Astrocyte of the cerebellum (primary cell): Measurements from ENCODE around the gene CROCC.
"Not testable (repeated sequence)": the region's sequence is repeated elsewhere in the genome, so short reads cannot be mapped to it uniquely, and the experiment has no call there.

Source experiments
- DNase-seq: peaks from one replicate; pipeline ENCODE4 v3.0.0-alpha.2; 2011; ENCODE audit warnings: low read depth
- H3K4me3 ChIP-seq: 2 replicates; pipeline ENCODE4 v1.5.1; 2011; ENCODE audit warnings: mild to moderate bottlenecking, low read depth, low read length, moderate library complexity
- CTCF ChIP-seq: IDR thresholded peaks from 2 replicates; pipeline ENCODE4 v1.5.1; 2012; ENCODE audit warnings: low read length, low read depth, moderate library complexity, mild to moderate bottlenecking; ENCODE audit errors: missing control alignments
- in situ Hi-C: cut with HindIII; loops from 2 replicates; pipeline ENCODE4 v1.10.0; 2017; ENCODE audit warnings: low sequenced_read_pairs

The CROCC gene

DNA sequence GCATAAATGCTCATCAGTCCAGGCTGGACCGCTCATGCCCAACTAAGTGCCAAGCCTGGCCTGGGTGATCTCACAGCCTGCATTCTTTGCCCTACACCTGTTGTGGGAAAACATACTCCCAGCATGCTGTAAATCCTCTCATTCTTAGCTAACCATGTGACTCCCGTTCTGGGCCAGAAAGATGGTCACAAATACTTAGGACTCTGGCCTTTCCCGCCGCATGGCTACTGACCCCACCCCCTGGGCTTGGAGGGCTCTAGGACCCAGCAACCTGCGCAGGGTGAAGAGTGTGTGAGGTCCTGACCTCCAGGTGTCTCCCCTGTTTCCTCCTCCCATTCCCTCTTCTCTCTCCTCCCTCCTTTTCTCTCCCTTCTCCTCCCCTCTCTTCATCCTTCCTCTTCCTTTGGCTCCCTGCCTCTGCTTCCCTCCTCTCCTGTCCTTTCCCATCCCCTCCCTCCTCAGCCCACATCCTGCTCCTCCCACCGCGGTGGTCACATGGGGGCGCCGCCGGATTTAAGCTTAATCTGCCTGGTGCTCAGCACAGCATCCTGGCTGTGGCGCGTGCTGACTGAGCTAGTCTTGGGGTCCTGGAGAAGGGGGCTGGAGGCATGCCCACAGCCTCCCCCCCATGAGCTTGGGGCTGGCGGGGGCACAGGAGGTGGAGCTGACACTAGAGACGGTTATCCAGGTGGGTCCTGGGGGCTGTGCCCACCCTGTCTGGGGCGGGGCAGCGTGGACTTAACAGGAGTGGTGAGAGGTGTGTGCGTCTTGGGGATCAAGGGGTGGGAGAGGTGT is at the start of gene CROCC:
CROCC (plus strand) TSS at position 541 of the 795 bp plus-strand sequence; CDS start at position 629, 88 bp downstream.
- in situ Hi-C loops: no loop called here
- no peak within 1 kb of the TSS for H3K4me3 ChIP-seq
- no peak for DNase-seq
- TF ChIP-seq CTCF: no peak

DNA sequence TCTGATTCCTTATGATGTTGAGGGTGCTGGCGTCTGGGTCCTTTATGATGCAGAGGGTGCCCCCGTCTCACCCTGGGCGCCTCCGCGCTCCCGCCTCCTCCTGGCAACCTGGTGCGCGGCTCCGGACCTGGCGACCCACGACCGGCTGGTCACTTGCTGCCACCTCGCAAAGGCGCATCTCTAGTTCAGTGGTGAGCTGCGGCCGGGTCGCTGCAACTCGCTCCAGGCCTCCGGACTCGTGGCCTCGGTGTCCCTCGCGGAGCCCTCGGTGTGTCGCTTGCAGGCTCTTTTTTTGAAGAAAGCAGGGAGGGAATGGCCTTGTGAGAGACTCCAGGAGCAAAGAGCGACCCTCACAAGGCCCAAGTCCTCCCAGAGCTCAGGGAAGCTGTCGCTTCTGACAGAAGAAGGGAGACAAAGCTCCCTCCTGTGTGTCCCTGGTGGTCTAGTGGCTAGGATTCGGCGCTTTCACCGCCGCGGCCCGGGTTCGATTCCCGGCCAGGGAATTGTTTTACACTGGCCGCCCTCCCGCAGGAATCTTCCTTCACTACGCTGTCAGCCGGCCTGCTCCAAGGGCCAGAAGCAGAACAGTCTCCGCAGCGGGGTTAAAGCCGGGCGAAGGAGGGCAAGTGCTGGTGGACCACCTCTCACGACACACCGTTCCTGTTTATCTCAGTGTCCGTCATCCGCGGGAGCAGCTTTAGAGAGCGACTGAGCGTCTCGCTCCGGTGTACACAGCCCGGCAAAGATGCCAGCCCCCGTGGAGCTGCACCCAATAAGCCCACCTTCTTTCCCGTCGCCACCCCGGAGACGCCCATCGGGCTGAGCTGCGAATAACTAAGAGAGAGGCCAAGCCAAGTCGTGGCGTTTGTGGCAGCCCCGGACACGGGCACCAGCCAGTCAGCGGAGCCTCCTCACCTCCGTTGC is 49.3 kb upstream of the CROCC start:
- DNase-seq, H3K4me3 ChIP-seq, in situ Hi-C loops: not testable (repeated sequence)

GRCh38 chr1:16873076-16873879 is 48.5 kb upstream of the CROCC start:
- in situ Hi-C loops, DNase-seq, H3K4me3 ChIP-seq: not testable (repeated sequence)

DNA sequence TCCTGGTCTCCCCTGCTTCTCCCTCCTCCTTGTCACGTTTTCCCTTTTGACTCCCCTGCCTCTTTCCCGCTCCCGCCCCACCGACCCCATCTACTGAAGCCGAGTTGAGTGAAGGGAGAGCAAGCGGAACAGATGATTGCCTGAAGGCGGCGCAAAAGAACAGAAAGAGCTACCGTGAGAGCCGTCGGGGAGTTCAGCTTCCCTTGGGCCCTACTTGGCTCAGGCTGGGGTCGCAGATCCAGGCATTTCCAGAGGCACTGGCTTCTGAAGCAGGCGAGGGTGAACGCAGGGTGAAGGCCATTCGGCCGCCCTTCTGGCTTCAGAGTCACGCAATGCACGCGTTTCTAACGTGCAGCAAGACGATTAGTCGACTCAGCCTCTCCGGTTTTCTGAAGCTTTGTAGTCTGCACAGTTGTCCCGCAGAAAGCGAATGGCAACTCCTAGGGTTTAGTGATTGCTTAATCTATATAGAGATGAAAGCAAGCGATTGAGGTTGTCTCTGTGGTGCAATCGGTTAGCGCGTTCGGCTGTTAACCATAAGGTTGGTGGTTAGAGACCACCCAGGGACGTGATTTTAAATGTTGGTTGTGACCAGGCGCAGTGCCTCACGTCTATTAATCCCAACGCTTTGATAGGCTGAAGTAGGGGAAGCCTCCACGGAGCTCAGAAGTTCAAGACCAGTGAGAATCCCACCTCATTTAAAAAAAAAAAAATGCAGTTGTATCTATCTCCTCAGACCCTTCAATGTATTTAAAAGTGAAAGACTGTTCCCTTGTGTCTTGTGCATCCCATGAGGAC is 46.6 kb upstream of the CROCC start:
- in situ Hi-C loops, H3K4me3 ChIP-seq, DNase-seq: not testable (repeated sequence)

GRCh38 chr1:16881742-16882141 is 40.0 kb upstream of the CROCC start:
- H3K4me3 ChIP-seq, in situ Hi-C loops, DNase-seq: not testable (repeated sequence)

GRCh38 chr1:16882986-16883385 is 38.7 kb upstream of the CROCC start:
- in situ Hi-C loops: no loop called here
- no peak overlapping the region for H3K4me3 ChIP-seq
- no peak for TF ChIP-seq CTCF
- no peak for DNase-seq

- in situ Hi-C loops, H3K4me3 ChIP-seq, DNase-seq: not testable (repeated sequence)
Measured at GRCh38 chr1:16884487-16884886, 37.2 kb upstream of the CROCC start.

DNA sequence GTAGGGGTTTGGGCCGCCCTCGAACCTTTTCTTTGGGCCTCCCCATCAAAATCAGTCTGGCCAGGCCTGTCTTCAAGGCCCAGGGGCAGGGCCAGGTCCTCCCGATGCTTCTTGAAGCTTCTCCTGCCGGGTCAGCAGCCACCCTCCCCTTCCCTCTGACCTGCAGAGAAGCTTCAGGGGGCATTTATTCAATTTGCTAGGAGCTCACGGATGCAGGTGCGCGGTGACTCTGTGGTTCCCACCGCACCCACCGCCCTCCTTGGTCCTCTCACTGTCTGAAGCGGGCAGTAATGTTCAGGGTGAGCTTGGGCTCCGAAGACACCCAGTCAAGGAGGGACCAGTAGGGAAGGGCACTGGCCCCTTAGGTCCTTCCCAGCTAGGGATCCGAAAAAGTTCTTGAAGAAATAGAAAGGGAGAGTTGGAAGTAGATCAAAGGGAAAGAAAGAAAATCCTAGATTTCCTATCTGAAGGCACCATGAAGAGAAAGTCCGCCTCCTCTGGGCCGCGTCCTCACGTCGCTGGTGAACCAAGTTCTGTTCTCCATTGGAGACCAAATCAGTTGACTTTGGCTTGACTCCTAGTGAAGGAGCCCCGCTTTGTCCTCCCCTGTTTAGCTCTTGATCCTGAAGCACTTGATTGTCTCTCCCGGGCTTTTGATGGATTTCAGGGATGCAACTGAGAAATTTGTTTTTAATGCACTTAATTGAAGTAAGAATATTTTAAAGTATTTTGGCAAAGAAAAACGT is 34.7 kb upstream of the CROCC start:
- in situ Hi-C loops: no loop called here
- H3K4me3 ChIP-seq: no peak overlapping the region
- no peak for TF ChIP-seq CTCF
- no peak for DNase-seq
